Rectal smooth muscle tissue (tissue), 1 donor: ENCODE results near the gene ICOSLG.
"Not testable (repeated sequence)": the region's sequence is repeated elsewhere in the genome, so short reads cannot be mapped to it uniquely, and the experiment has no call there.

Experiments
- H3K27ac ChIP-seq: one replicate; pipeline ENCODE4 v1.7.0; 2013; ENCODE audit warnings: low read depth, low read length, inconsistent platforms
- H3K27me3 ChIP-seq: one replicate; pipeline ENCODE4 v1.7.0; 2013; ENCODE audit warnings: low read length; ENCODE audit not compliant: control insufficient read depth, insufficient read depth
- H3K36me3 ChIP-seq: one replicate; pipeline ENCODE4 v1.7.0; 2013; ENCODE audit warnings: low read length; ENCODE audit not compliant: control insufficient read depth, insufficient read depth
- H3K4me1 ChIP-seq: one replicate; pipeline ENCODE4 v1.7.0; 2013; ENCODE audit warnings: low read length; ENCODE audit not compliant: control insufficient read depth, insufficient read depth
- H3K4me3 ChIP-seq: one replicate; pipeline ENCODE4 v1.7.0; 2013; ENCODE audit warnings: low read length
- H3K9ac ChIP-seq: one replicate; pipeline ENCODE4 v1.7.0; 2013; ENCODE audit warnings: low read length

ICOSLG gene

GRCh38 chr21:44202590-44203299 lies 38.0 kb downstream of the ICOSLG start:
- H3K9ac ChIP-seq, H3K27ac ChIP-seq, H3K4me1 ChIP-seq, H3K27me3 ChIP-seq, H3K4me3 ChIP-seq, H3K36me3 ChIP-seq: not testable (repeated sequence)

- H3K9ac ChIP-seq, result not testable (repeated sequence)
Measured at GRCh38 chr21:44199997-44200396, 40.7 kb downstream of the ICOSLG start.

GRCh38 chr21:44199448-44199847 lies 41.3 kb downstream of the ICOSLG start:
- no peaks in the 10 kb centered on the region for H3K27me3 ChIP-seq
- no peaks in the 10 kb centered on the region for H3K4me1 ChIP-seq
- H3K36me3 ChIP-seq, result no peaks in the 10 kb centered on the region
- no peak overlapping the region for H3K4me3 ChIP-seq
- no peak overlapping the region for H3K9ac ChIP-seq
- H3K27ac ChIP-seq, result no peak overlapping the region

More at GRCh38 chr21:44199997-44200396, 40.7 kb downstream of the ICOSLG start:
- H3K36me3 ChIP-seq, H3K4me1 ChIP-seq, H3K27ac ChIP-seq, H3K27me3 ChIP-seq, H3K4me3 ChIP-seq: not testable (repeated sequence)

GRCh38 chr21:44197156-44197516 lies 43.6 kb downstream of the ICOSLG start:
- not testable (repeated sequence) for H3K27me3 ChIP-seq, H3K4me1 ChIP-seq, H3K9ac ChIP-seq, H3K4me3 ChIP-seq, H3K36me3 ChIP-seq, H3K27ac ChIP-seq

- not testable (repeated sequence) for H3K36me3 ChIP-seq, H3K27ac ChIP-seq
Measured at GRCh38 chr21:44196212-44197155, 44.3 kb downstream of the ICOSLG start.

GRCh38 chr21:44194888-44195287 lies 45.9 kb downstream of the ICOSLG start:
- not testable (repeated sequence) for H3K9ac ChIP-seq, H3K36me3 ChIP-seq, H3K4me3 ChIP-seq, H3K27me3 ChIP-seq, H3K4me1 ChIP-seq, H3K27ac ChIP-seq

More at GRCh38 chr21:44196212-44197155, 44.3 kb downstream of the ICOSLG start:
- H3K9ac ChIP-seq, H3K4me1 ChIP-seq, H3K27me3 ChIP-seq, H3K4me3 ChIP-seq: not testable (repeated sequence)

GRCh38 chr21:44194451-44194850 lies 46.3 kb downstream of the ICOSLG start:
- H3K36me3 ChIP-seq, H3K4me3 ChIP-seq, H3K27ac ChIP-seq, H3K27me3 ChIP-seq, H3K4me1 ChIP-seq, H3K9ac ChIP-seq: not testable (repeated sequence)

GRCh38 chr21:44193108-44193507 lies 47.6 kb downstream of the ICOSLG start:
- not testable (repeated sequence) for H3K27ac ChIP-seq, H3K9ac ChIP-seq, H3K36me3 ChIP-seq, H3K4me3 ChIP-seq, H3K27me3 ChIP-seq, H3K4me1 ChIP-seq

- H3K4me3 ChIP-seq, H3K27ac ChIP-seq, H3K27me3 ChIP-seq, H3K4me1 ChIP-seq, H3K9ac ChIP-seq, H3K36me3 ChIP-seq: not testable (repeated sequence)
Measured at GRCh38 chr21:44190349-44191271, 50.1 kb downstream of the ICOSLG start.

GRCh38 chr21:44184862-44185261 lies 55.9 kb downstream of the ICOSLG start:
- H3K9ac ChIP-seq, H3K4me3 ChIP-seq, H3K36me3 ChIP-seq, H3K27me3 ChIP-seq, H3K4me1 ChIP-seq, H3K27ac ChIP-seq: not testable (repeated sequence)

- not testable (repeated sequence) for H3K27me3 ChIP-seq, H3K36me3 ChIP-seq, H3K27ac ChIP-seq, H3K9ac ChIP-seq, H3K4me3 ChIP-seq, H3K4me1 ChIP-seq
Measured at GRCh38 chr21:44182202-44182601, 58.5 kb downstream of the ICOSLG start.

GRCh38 chr21:44181506-44181905 lies 59.2 kb downstream of the ICOSLG start:
- H3K9ac ChIP-seq, H3K27ac ChIP-seq, H3K4me1 ChIP-seq, H3K27me3 ChIP-seq, H3K4me3 ChIP-seq, H3K36me3 ChIP-seq: not testable (repeated sequence)
